VCaP (cell line): ENCODE data around the gene IL24.

ENCODE experiments used
- H3K27ac ChIP-seq: fragments of 450-650 bp; 2 replicates; pipeline ENCODE4 v1.5.1; 2017
- TF ChIP-seq, protein P1 (sequence below): fragments of 450-650 bp; conservative IDR thresholded peaks from 2 replicates; pipeline ENCODE4 v1.5.1; 2017; ENCODE audit warnings: mild to moderate bottlenecking, moderate library complexity

The IL24 gene

DNA sequence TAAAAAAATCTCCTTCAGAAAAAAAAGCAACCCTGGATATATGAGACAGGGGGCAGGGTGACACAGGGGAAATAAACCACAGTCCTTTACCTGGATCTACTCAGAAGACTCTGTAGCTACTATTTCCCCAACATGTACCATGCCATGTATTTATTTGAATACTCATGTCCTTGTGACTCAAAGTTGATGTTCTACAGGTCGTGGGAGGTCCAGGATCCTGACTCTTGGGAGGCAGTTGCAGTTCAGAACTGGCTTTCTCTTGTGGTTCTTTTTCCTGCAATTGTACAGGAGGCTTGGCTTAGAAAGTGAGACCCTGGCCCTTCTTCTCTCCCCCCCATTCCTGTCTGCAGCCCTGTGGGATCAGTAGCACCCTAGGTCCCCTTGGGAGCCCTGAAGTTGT is 5.8 kb upstream of the IL24 start:
- no peak overlapping the region for H3K27ac ChIP-seq
- TF ChIP-seq, protein P1, sequence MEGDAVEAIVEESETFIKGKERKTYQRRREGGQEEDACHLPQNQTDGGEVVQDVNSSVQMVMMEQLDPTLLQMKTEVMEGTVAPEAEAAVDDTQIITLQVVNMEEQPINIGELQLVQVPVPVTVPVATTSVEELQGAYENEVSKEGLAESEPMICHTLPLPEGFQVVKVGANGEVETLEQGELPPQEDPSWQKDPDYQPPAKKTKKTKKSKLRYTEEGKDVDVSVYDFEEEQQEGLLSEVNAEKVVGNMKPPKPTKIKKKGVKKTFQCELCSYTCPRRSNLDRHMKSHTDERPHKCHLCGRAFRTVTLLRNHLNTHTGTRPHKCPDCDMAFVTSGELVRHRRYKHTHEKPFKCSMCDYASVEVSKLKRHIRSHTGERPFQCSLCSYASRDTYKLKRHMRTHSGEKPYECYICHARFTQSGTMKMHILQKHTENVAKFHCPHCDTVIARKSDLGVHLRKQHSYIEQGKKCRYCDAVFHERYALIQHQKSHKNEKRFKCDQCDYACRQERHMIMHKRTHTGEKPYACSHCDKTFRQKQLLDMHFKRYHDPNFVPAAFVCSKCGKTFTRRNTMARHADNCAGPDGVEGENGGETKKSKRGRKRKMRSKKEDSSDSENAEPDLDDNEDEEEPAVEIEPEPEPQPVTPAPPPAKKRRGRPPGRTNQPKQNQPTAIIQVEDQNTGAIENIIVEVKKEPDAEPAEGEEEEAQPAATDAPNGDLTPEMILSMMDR, result no peak

DNA sequence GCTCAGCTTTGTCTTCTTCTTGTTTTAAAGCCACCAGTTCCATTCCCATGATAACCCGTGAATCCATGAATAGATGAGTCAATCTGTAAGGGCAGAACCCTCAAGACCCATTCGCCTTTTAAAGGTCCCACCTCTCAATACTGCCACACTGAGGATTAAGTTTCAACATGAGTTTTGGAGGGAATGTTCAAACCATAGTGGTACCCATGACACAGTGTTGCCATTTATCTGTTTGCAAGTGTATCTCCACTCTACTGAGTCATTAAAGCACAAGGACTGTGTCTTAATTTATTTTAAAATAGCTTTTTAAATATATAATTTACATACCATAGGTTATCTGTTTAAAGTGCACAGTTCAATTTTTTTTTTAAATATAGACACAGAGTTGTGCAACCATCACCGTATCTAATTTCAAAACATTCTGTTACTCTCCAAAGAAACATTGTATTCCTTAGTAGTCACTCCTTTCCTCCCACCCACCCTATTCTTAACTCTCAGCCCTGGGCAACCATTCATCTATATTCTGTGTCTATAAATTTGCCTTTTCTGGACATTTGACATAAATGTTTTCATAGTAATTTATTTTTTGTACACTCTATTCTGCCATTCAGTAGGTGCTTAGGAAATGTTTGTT is 4.8 kb upstream of the IL24 start:
- TF ChIP-seq, protein P1, result no peak
- no peak overlapping the region for H3K27ac ChIP-seq

DNA sequence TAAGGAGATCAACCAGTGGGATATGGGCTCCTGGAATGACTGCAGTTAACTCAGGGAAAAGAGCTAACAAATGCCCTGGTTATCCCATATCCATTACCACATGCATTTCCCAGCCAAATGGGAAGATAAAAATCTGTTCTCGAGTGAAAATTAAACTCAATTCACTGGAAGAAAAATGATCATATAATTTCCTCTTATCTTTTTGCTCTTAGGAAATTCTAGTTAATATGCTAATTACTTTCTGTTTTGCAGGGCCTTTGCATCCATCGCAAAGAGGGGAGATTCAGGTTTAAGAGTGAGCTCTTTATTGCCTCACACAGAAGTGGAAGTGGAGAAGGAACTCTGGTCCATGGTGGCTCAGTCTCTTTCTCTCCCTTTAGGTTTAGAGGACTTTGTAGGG is 3.9 kb upstream of the IL24 start:
- TF ChIP-seq, protein P1, result no peak
- no peak overlapping the region for H3K27ac ChIP-seq

DNA sequence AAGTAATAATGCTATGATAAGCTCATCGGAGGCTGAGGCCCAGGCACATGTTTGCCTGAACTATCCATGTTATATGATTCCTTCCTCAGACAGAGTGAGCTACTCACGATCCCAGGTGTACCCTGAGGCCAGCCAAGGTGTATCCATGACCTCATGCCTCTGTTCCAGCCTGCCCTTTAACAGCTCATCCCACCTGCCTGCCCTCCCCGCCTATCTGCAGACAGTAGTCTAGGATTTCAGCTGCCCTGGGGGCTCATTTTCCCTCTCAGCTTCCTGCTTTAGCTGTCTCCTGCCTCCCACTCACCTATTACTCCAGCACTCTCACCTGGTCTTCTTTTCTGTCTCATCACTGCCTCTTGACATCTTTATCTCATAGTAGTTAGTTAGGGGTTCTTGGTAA is 1.9 kb upstream of the IL24 start:
- TF ChIP-seq, protein P1, result no peak
- peak overlapping the region; percentile 49; the same call in 1 of the 2 replicates for H3K27ac ChIP-seq

DNA sequence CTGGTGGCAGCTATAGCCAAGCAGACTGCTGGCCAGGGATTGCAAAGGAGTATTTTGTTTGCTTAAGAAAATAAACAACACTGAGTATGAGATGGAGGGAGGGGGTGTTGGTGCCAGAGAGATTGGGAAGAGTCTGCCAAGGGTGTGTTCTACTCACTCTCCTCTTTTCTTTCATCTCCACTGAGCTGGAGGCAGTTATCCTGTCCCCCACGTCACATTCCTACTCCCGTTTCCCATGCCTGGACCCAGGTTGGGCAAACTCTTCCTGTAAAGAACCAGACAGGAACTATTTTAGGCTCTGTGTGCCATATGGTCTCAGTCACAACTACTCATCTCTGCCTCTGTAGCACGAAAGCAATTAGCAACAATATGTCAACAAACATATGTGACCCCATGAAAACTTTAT is 1.4 kb upstream of the IL24 start:
- H3K27ac ChIP-seq, result peak overlapping the region; percentile 49; the same call in 1 of the 2 replicates
- TF ChIP-seq, protein P1, result no peak

DNA sequence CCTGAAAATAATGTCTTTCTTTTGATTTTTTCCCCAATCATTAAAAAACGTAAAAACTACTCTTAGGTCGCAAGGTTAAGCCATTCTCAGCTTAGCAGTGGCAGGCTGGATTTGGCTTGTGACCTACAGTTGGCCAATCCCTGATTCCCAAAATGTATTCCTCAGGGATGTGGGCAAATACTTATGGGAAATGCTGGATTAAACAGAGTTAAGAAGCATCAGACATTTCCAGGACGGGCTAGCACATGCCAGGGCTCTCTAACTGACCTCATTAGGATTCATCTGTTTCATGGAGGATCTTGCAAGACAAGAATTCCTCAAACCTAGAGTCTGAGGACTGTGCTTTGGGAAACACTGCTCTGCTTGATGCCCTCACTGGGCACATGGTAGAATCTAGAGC is 982 bp upstream of the IL24 start:
- TF ChIP-seq, protein P1, result no peak
- peak overlapping the region; percentile 49; the same call in 1 of the 2 replicates for H3K27ac ChIP-seq

DNA sequence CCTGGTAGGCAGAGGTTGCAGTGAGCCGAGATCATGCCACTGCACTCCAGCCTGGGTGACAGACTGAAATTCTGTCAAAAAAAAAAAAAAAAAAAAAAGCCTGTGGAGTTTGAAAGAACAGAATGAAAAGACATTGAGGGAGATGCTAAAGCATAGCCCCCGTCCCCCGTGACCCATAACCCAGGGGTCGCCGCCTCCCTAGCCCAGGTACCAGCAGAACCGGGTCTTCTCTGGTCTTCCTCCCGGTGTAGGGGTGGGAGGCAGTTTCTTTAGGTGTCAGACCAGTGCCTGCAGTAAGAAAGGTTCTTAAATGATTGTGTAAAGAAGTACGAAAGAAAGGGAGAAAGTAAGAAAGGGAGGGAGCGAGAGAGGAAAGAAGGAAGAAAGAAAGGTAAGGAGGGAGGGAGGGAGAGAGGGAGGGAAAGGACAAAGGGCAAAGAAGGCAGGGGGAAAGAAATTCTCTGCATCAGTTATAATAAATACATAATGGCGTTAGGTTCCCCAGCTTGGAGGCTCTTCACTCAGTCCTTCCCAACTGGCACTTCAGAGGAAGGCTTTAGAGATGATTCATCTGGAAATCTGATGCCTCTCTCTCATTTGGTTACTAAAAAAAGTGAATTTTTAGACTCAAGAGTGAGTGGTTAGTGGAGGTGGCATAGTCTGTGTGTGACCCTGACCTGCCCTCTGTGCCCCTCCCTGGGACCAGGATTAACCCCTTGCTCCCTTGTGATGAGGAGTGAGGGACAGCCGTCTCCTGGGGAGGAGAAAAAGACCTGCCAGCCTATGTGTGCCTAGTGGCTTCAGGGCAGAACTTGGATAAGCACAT is 1.1 kb downstream of the IL24 start:
- H3K27ac ChIP-seq, result no peak overlapping the region
- TF ChIP-seq, protein P1, result no peak
